SK-N-SH (cell line): ENCODE measurements around the gene PITPNM1.

Source experiments
- CTCF ChIP-seq: fragments of 200-600 bp; sonication (generic); IDR thresholded peaks from 2 replicates; pipeline ENCODE4 v1.6.1; 2017; ENCODE audit warnings: antibody characterized with exemption, mild to moderate bottlenecking, moderate library complexity
- ELF1 ChIP-seq: IDR thresholded peaks from 2 replicates; pipeline ENCODE4 v1.4.0; 2012
- EP300 ChIP-seq, 2 experiments: IDR thresholded peaks; 2 replicates each; pipeline versions ENCODE4 v1.4.0 to v1.6.1; 2012; ENCODE audit warnings: borderline replicate concordance in 1 of 2, low read depth in 1 of 2, low read length in 1 of 2
- EZH2phosphoT487 ChIP-seq: fragments of 200-600 bp; sonication (generic); IDR thresholded peaks from 2 replicates; pipeline ENCODE4 v1.6.1; 2017; ENCODE audit warnings: low read depth, mixed run types, mild to moderate bottlenecking, antibody characterized with exemption, moderate library complexity, borderline replicate concordance
- GATA2 ChIP-seq: sonication (generic); formaldehyde crosslinking; IDR thresholded peaks from 2 replicates; pipeline ENCODE4 v1.5.0; 2020; ENCODE audit warnings: mild to moderate bottlenecking, missing genetic modification reagents
- MAX ChIP-seq: IDR thresholded peaks from 2 replicates; pipeline ENCODE4 v1.4.0; 2012; ENCODE audit warnings: low read depth
- POLR2AphosphoS5 ChIP-seq: IDR thresholded peaks from 2 replicates; pipeline ENCODE4 v1.6.1; 2012; ENCODE audit warnings: low read depth, low read length
- REST ChIP-seq: IDR thresholded peaks from 2 replicates; pipeline ENCODE4 v1.6.1; 2012; ENCODE audit warnings: mild to moderate bottlenecking, low read depth, low read length, moderate library complexity
- SIN3A ChIP-seq: IDR thresholded peaks from 2 replicates; pipeline ENCODE4 v1.6.1; 2012; ENCODE audit warnings: low read depth, mild to moderate bottlenecking, low read length, moderate library complexity, borderline replicate concordance
- SMC3 ChIP-seq: IDR thresholded peaks from 2 replicates; pipeline ENCODE4 v1.6.1; 2012; ENCODE audit warnings: low read depth, low read length, improper control_type of control experiment
- TF ChIP-seq, protein P1 (sequence below): IDR thresholded peaks from 2 replicates; pipeline ENCODE4; 2012

GRCh38 chr11:67468456-67468758, 36.8 kb downstream of the PITPNM1 start:
- TF ChIP-seq MAX (no peak), CTCF (no peak), REST (no peak), SIN3A (no peak), SMC3 (no peak), ELF1 (no peak), EP300 (IDR thresholded peaks at IDR 0.05; ENCODE audit: borderline replicate concordance in 1 of 2, low read depth in 1 of 2, low read length in 1 of 2) (no peak), EZH2phosphoT487 (no peak), GATA2 (CRISPR knock-in tag) (no peak), POLR2AphosphoS5 (no peak)
- TF ChIP-seq, protein P1, sequence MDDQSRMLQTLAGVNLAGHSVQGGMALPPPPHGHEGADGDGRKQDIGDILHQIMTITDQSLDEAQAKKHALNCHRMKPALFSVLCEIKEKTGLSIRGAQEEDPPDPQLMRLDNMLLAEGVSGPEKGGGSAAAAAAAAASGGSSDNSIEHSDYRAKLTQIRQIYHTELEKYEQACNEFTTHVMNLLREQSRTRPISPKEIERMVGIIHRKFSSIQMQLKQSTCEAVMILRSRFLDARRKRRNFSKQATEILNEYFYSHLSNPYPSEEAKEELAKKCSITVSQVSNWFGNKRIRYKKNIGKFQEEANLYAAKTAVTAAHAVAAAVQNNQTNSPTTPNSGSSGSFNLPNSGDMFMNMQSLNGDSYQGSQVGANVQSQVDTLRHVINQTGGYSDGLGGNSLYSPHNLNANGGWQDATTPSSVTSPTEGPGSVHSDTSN: no peak
